GM12873 (cell line): Measurements from ENCODE around the gene RGS2.

Experiments
- CTCF ChIP-seq: IDR thresholded peaks from 2 replicates; pipeline ENCODE4 v1.5.1; 2012; ENCODE audit warnings: low read depth, mild to moderate bottlenecking, moderate library complexity, low read length, control low read depth; ENCODE audit not compliant: insufficient read depth; ENCODE audit errors: missing control alignments

The RGS2 gene

GRCh38 chr1:192766876-192767275 is 42.0 kb upstream of the RGS2 start:
- no peak for TF ChIP-seq CTCF

GRCh38 chr1:192767798-192768197 is 41.0 kb upstream of the RGS2 start:
- TF ChIP-seq CTCF, result no peak

GRCh38 chr1:192768463-192768862 is 40.4 kb upstream of the RGS2 start:
- no peak for TF ChIP-seq CTCF

- no peak for TF ChIP-seq CTCF
These were observed 37.5 kb upstream of the RGS2 start for GRCh38 chr1:192771341-192771740.

- TF ChIP-seq CTCF, result no peak
These were observed 33.2 kb upstream of the RGS2 start for GRCh38 chr1:192775631-192776030.

GRCh38 chr1:192776206-192776605 is 32.6 kb upstream of the RGS2 start:
- TF ChIP-seq CTCF, result no peak

- TF ChIP-seq CTCF, result no peak
These were observed 31.8 kb upstream of the RGS2 start for GRCh38 chr1:192776998-192777397.
